Right ventricle myocardium inferior (tissue), 1 donor: ENCODE data around the gene BCL11B. TPM values are rescaled to one million over a fixed set of nuclear protein-coding genes. Genes with fewer than 3 reads are reported as not detected.
A peak's percentile ranks its signal among the peaks of the same experiment; 100 is the strongest.

Source experiments
- ATAC-seq: fragments of 200-7000 bp; cut with Tn5 transposase; one replicate; pipeline ENCODE4 v1.9.1; 2020; ENCODE audit warnings: mild to moderate bottlenecking, moderate library complexity
- DNase-seq: peaks from one replicate; pipeline ENCODE4 v3.0.0; 2021; ENCODE audit errors: missing footprints
- intact Hi-C: fragments of 100-400 bp; cut with DNase I; formaldehyde crosslinking; loops from one replicate; pipeline ENCODE4 v1.11.0; 2022
- total RNA-seq: library from RNA; stranded (reverse); fragmentation: NEBNext Ultra II Directional; extraction: Animal tissue kit (Norgen Biotek cat#: 25700); gene quantifications from one replicate; pipeline ENCODE4 v1.2.1, GENCODE V29; 2021
- donor health status: DM: no; HTN: yes; CAD: no; lungs with severe emphysema.

The BCL11B gene
- total RNA-seq, 1 donor from 2014 or later: 0.14 TPM

- no peak for ATAC-seq
- intact Hi-C loops: no loop called here
These were observed 616 bp downstream of the BCL11B start for GRCh38 chr14:99271221-99271941.

GRCh38 chr14:99270458-99271220 lies 1.4 kb downstream of the BCL11B start:
- intact Hi-C loops: no loop called here
- no peak for DNase-seq

More at GRCh38 chr14:99271221-99271941, 616 bp downstream of the BCL11B start:
- DNase-seq: no peak

GRCh38 chr14:99268810-99269707 lies 2.9 kb downstream of the BCL11B start:
- intact Hi-C loops: no loop called here
- ATAC-seq (no peak), DNase-seq (no peak)

More at GRCh38 chr14:99270458-99271220, 1.4 kb downstream of the BCL11B start:
- no peak for ATAC-seq

GRCh38 chr14:99267837-99268781 lies 3.9 kb downstream of the BCL11B start:
- intact Hi-C loops: no loop called here
- DNase-seq (no peak), ATAC-seq (no peak)

GRCh38 chr14:99267381-99267780 lies 4.6 kb downstream of the BCL11B start:
- intact Hi-C loops: no loop called here
- DNase-seq: no peak
- no peak for ATAC-seq

- DNase-seq: peak; percentile 87
These were observed 5.5 kb downstream of the BCL11B start for GRCh38 chr14:99266181-99267178.

GRCh38 chr14:99265571-99265970 lies 6.4 kb downstream of the BCL11B start:
- ATAC-seq: no peak
- no peak for DNase-seq
- intact Hi-C loops: no loop called here

More at GRCh38 chr14:99266181-99267178, 5.5 kb downstream of the BCL11B start:
- intact Hi-C loops: no loop called here
- ATAC-seq: peak; percentile 78

- no peak for DNase-seq
- no peak for ATAC-seq
- intact Hi-C loops: no loop called here
These were observed 7.1 kb downstream of the BCL11B start for GRCh38 chr14:99264691-99265450.

GRCh38 chr14:99263564-99264330 lies 8.2 kb downstream of the BCL11B start:
- ATAC-seq: no peak
- no peak for DNase-seq
- intact Hi-C loops: no loop called here

GRCh38 chr14:99262977-99263448 lies 9.0 kb downstream of the BCL11B start:
- ATAC-seq: no peak
- intact Hi-C loops: no loop called here

GRCh38 chr14:99261912-99262787 lies 9.8 kb downstream of the BCL11B start:
- intact Hi-C loops: no loop called here
- ATAC-seq: no peak

More at GRCh38 chr14:99262977-99263448, 9.0 kb downstream of the BCL11B start:
- no peak for DNase-seq

GRCh38 chr14:99260587-99261551 lies 11.1 kb downstream of the BCL11B start:
- intact Hi-C loops: no loop called here
- DNase-seq: no peak
- no peak for ATAC-seq

More at GRCh38 chr14:99261912-99262787, 9.8 kb downstream of the BCL11B start:
- no peak for DNase-seq

- intact Hi-C loops: no loop called here
- DNase-seq: no peak
- ATAC-seq: no peak
These were observed 11.9 kb downstream of the BCL11B start for GRCh38 chr14:99260116-99260515.
